Stimulated activated CD8-positive, alpha-beta memory T cell treated with anti-CD3 and anti-CD28 coated beads, Interleukin-4, amount 100 ng/mL, for 24 hours (primary cell): Measurements from ENCODE around the gene SRSF11.
"Not testable (repeated sequence)": the region's sequence is repeated elsewhere in the genome, so short reads cannot be mapped to it uniquely, and the experiment has no call there.

ENCODE experiments used
- DNase-seq: peaks from one replicate; pipeline ENCODE4 v3.0.0-alpha.2; 2020; ENCODE audit warnings: low read depth

SRSF11 gene, protein sequence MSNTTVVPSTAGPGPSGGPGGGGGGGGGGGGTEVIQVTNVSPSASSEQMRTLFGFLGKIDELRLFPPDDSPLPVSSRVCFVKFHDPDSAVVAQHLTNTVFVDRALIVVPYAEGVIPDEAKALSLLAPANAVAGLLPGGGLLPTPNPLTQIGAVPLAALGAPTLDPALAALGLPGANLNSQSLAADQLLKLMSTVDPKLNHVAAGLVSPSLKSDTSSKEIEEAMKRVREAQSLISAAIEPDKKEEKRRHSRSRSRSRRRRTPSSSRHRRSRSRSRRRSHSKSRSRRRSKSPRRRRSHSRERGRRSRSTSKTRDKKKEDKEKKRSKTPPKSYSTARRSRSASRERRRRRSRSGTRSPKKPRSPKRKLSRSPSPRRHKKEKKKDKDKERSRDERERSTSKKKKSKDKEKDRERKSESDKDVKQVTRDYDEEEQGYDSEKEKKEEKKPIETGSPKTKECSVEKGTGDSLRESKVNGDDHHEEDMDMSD

DNA sequence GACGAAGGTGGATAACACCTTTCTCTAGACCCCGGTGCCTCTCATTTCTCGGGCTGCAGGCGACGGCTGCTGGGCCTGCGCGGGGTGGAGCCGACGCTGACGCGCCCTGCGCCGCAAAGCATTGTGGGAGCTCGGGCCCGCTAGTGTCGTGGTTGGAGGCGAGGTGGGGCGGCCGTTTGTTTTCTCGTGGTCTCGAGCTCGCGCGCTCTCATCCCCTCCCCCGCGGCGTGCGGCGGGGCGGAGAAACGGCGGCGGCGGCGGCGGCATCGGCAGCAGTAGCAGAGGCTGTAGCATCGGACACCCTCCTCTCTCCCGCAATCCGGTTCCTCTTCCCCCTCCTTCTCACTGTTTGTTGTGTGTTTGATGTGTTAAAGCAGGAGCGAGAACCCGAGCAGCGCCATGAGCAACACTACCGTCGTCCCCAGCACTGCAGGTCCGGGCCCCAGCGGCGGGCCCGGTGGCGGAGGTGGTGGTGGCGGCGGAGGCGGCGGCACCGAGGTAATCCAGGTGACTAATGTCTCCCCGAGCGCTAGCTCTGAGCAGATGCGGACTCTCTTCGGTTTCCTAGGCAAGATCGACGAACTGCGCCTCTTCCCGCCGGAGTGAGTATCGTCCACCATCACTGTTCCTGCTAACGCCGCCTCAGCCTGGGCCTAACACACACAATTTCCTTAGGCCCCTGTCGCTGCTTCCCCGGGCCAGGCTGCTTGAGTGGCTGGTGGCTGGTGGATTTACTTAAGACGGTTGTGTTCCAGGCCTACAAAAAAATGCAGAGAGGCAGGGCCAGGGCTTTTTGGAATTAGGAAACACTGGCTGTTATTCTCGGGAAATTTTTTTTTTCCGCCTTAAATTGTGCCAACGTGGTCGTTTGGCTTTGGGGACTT is at the start of gene SRSF11:
Gene SRSF11 (plus strand): TSS at position 143 of the 884 bp plus-strand sequence. CDS start 257 bp downstream, at position 400.
- peak; percentile 97 for DNase-seq

DNA sequence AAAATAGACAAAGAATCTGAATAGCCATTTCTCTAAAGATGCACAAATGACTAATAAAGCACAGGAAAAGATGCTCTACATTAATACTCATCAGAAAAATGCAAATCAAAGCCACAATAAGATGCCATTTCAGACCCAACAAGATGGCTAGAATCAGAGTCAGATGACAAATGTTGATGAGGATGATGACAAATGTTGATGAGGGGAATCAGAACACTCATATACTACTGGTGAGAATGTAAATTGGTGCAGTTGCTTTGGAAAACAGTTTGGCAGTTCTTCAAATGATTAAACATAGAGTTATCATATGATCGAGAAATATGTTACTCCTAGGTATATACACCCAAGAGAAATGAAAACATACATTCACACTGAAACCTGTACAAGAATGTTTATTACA is 49.7 kb upstream of the SRSF11 start:
- DNase-seq, result no peak

GRCh38 chr1:70185181-70185580 is 36.0 kb upstream of the SRSF11 start:
- DNase-seq, result not testable (repeated sequence)

- no peak for DNase-seq
Measured at GRCh38 chr1:70188522-70188921, 32.7 kb upstream of the SRSF11 start.

DNA sequence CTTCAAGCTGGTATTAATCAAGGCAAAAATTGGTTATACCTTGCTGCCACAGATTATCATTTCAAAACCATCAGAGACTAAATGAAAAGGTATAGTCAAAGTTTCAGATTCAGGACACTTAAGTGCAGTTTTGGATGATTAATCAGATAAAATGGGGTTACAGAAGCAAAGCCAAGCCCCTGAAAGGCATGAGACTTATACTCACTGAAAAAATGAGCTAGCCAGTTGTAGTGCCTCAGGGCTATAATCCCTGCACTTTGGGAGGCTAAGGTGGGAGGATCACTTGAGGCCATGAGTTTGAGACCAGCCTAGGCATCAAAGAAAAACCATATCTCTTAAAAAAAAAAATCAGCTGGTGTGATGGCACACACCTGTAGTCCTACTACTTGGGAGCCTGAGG is 31.0 kb upstream of the SRSF11 start:
- DNase-seq, result no peak

DNA sequence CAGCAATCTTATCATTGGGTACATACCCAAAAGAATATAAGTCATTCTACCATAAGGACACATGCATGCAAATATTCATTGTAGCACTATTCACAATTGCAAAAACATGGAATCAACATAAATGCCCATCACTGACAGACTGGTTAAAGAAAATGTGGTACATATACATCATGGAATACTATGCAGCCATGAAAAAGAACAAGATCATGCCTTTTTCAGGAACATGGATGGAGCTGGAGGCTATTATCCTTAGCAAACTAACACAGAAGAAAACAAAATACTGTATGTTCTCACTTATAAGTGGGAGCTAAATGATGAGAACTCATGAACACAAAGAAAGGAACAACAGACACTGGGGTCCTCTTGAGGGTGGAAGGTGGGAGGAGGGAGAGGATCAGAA is 28.7 kb upstream of the SRSF11 start:
- not testable (repeated sequence) for DNase-seq

- DNase-seq, result no peak
Measured at GRCh38 chr1:70194601-70195000, 26.6 kb upstream of the SRSF11 start.

DNA sequence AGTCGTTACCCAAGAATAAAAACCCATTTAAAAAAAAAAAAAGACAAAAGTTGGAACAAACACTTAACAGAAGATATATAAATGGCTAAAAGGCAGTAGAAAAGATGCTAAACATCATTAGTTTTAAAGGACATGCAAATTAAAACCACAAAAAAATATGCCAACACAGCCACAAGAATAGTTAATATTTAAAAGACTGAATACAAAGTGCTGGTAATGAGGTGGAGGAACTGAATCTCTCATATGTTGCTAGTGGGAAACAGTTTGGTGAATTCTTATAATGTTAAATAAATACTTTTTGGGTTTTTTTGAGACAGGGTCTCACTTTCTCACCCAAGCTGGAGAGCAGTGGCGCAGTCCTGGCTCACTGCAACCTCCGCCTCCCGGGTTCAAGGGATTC is 25.8 kb upstream of the SRSF11 start:
- no peak for DNase-seq

DNA sequence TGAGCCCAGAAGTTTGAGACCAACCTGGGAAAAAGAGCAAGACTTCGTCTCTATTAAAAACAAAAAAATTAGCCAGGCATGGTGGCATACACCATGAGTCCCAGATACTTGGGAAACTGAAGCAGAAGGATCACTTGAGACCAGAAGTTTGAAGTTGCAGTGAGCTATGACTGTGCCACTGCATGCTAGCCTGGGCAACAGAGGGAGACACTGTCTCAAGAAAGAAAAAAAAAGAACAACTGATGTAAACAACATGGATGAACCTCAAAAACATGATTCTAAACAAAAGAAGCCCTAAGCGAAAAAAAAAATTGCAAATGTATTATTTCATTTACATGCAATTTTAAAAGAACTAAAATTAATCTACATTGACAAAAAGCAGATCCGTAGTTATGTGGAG is 24.8 kb upstream of the SRSF11 start:
- no peak for DNase-seq

GRCh38 chr1:70200065-70200464 is 21.1 kb upstream of the SRSF11 start:
- no peak for DNase-seq

GRCh38 chr1:70202173-70202758 is 18.9 kb upstream of the SRSF11 start:
- DNase-seq, result no peak

DNA sequence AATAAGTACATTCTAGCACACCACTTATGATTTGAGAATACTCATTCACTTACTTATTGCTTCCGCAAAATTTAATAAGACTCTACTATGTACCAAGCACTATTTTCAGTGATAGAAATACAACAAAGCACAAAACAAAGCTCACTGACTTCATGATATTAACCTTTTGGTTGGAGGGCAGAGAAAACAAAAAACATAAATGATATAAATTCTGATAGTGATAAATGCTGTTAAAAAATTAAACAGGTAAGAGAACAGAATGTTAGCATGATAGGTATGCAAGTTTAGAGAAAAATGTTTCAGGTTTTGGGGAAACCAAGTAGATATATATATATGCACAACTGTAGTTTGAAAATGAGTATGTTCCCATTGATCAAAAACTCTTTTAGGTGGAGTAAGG is 17.0 kb upstream of the SRSF11 start:
- no peak for DNase-seq

GRCh38 chr1:70204600-70204999 is 16.6 kb upstream of the SRSF11 start:
- no peak for DNase-seq

- no peak for DNase-seq
Measured at GRCh38 chr1:70205071-70205433, 16.1 kb upstream of the SRSF11 start.

DNA sequence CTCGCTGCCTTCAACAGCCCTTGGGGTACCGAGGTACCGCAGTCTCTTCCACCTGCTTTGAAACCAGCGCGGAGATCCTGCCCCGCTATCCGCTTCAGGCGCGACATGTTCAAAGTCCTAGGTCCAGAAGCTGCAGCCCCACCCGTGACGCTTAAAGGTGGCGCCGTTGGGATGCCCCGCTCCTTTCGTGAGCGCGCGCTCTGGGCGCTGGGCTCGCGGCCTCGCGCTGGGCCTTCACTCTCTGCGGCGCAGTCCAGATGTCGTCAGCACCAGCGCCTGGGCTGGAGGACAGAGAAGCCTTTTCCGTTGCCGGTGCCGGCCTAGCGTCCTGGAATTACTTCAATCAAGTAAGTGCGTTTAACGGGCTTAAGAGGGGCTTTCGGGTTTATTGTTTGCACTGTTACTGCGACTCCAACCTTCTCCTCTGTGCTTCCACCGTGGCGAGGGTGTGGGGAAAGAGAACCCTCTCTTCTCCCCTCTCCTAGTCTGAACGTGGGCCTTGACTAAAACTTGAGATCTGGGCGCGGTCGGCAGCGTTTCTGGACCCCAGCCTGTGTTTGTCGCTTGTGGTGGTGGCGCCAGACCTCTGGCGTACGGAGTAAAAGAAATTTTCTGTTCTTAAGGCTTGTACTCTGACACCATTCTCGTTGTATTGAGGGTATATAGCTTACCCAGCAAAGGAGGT is 15.6 kb upstream of the SRSF11 start, which contains the start of gene LRRC40:
Gene LRRC40 (minus strand): TSS at position 146 of the 685 bp plus-strand sequence. CDS start 39 bp downstream, at position 107.
- DNase-seq, result peak; percentile 96

DNA sequence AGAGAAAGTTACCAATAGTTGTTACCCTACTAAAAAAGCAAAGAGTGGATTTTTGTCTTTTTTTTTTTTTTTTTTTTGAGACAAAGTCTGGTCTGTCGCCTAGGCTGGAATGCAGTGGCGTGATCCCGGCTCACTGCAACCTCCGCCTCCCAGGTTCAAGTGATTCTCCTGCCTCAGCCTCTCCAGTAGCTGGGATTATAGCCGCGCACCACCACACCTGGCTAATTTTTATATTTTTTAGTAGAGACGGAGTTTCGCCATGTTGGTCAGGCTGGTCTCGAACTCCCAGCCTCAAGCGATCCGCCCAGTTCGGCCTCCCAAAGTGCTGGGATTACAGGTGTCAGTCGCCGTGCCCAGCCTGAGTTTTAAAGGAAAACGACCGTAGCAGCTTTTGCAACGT is 14.3 kb upstream of the SRSF11 start:
- DNase-seq, result not testable (repeated sequence)

DNA sequence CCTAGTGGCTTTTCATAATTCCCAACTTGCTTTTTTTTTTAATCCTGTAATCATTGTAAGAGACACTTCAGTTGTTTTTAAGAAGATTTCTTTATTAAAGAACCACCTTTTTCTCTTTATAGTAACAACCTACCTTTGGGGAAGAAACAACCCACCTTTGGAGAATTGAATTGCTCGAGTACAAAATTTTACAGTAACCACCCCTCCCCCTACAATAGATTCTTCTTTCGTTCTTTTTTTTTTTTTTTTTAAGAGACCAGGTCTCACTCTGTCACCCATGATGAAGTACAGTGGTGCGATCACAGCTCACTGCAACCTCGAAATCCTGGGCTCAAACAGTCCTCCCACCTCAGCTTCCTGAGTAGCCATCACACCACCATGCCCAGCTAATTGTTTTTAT is 13.7 kb upstream of the SRSF11 start:
- no peak for DNase-seq

GRCh38 chr1:70208292-70208691 is 12.9 kb upstream of the SRSF11 start:
- no peak for DNase-seq

DNA sequence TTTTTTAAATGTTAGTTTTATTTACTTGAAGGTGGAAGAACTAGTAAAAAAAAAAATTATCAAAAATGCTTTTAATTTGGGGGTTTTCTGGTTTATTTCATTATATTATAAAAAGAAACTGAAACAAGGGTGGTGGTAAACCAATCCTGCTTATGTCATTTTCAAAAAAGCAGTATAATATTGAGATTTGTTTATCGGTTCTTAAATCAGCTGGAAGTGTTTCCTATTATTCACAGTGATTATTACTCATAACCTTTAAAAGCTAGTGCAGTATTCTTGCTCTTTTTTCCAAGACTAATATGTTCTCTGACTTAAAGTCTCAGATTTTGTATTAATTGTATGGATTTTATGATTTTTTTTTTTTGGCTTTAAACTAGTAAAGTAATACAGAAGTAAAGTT is 10.4 kb upstream of the SRSF11 start:
- no peak for DNase-seq

GRCh38 chr1:70211541-70211940 is 9.6 kb upstream of the SRSF11 start:
- no peak for DNase-seq

GRCh38 chr1:70220015-70220414 is 1.2 kb upstream of the SRSF11 start:
- no peak for DNase-seq
